Psoas muscle (tissue), 8 donors: Measurements from ENCODE around the gene RNF123. TPM values are rescaled to one million over a fixed set of nuclear protein-coding genes. Genes with fewer than 3 reads are reported as not detected.

Experiments
- ATAC-seq, 4 donors: fragments of 200-7000 bp; cut with Tn5 transposase; one replicate each; pipeline ENCODE4 v1.9.1; 2020; ENCODE audit warnings: moderate library complexity in 3 of 4, mild to moderate bottlenecking in 2 of 4
- DNase-seq, 2 donors: peaks; one replicate each; pipeline ENCODE4 v3.0.0-alpha.2; 2020
- H3K27ac ChIP-seq: fragments of 200-600 bp; one replicate; pipeline ENCODE4 v1.8.0; 2022
- H3K27me3 ChIP-seq, 3 donors: fragments of 200-600 bp in 1 of 3; one replicate each; pipeline versions ENCODE4 v1.6.1 to v1.8.0; 2013 to 2022; ENCODE audit warnings: low read length in 2 of 3, mild to moderate bottlenecking in 2 of 3, moderate library complexity in 1 of 3; ENCODE audit not compliant: insufficient read depth in 3 of 3
- H3K36me3 ChIP-seq, 2 donors: fragments of 200-600 bp in 1 of 2; one replicate each; pipeline versions ENCODE4 v1.6.1 to v1.8.0; 2013 to 2022; ENCODE audit warnings: low read depth in 1 of 2, mild to moderate bottlenecking in 1 of 2, moderate library complexity in 1 of 2; ENCODE audit not compliant: insufficient read depth in 1 of 2
- H3K4me1 ChIP-seq: fragments of 200-600 bp; one replicate; pipeline ENCODE4 v1.8.0; 2022
- H3K4me3 ChIP-seq: fragments of 200-600 bp; one replicate; pipeline ENCODE4 v1.8.0; 2022; ENCODE audit warnings: mild to moderate bottlenecking
- H3K9me3 ChIP-seq: fragments of 200-600 bp; one replicate; pipeline ENCODE4 v1.8.0; 2022
- WGBS, 3 donors: extraction: QIAGEN DNeasy Blood & Tissue Kit; methylation state at CpG; one replicate each; pipeline versions ENCODE4 v1.1.6 to v1.1.7; 2013; 5-methylcytosine and 5-hydroxymethylcytosine counted together
- intact Hi-C, 2 donors: fragments of 100-400 bp; cut with DNase I; formaldehyde crosslinking; loops; one replicate each; pipeline versions ENCODE4 v1.11.0 to v1.14.2; 2022
- polyA plus RNA-seq, 3 donors: library from polyadenylated mRNA; stranded (reverse); fragments of 200-250 nt; gene quantifications; one replicate each; pipeline ENCODE4 v1.2.3, GENCODE V29; 2013
- total RNA-seq, 4 donors: library from RNA; stranded (reverse); fragmentation: NEBNext Ultra II Directional in 2 of 4; extraction: Animal tissue kit (Norgen Biotek cat#: 25700) in 2 of 4; gene quantifications; one replicate each; pipeline versions ENCODE4 v1.2.1 to v1.2.4, GENCODE V29; 2021 to 2023
- TF ChIP-seq, protein P1 (sequence below): fragments of 200-600 bp; IDR thresholded peaks from one replicate; pipeline ENCODE4 v1.8.0; 2022; ENCODE audit warnings: antibody characterized with exemption
- donor health status: healthy with polysubstance abuse.
- donor health status: DM: no; HTN: no; CAD: no; lungs with moderate emphysema.
- donor health status: Bipolar disorder and iron deficiency.
- donor health status: healthy.
- donor health status: DM: yes; HTN: yes; CAD: no.
- donor health status: DM: no; HTN: no; CAD: no.
- donor health status: DM: no; HTN: no; CAD: no.
- donor health status: DM: yes; HTN: yes; CAD: no.

Gene RNF123
- total and polyA plus RNA-seq, 7 donors: 36.1 to 170 (median 105) TPM

GRCh38 chr3:49655731-49656285 is 33.5 kb upstream of the RNF123 start:
- WGBS, 3 donors: 83 to 94% (median 88%) methylated on average over 19 of the region's 19 CpGs

DNA sequence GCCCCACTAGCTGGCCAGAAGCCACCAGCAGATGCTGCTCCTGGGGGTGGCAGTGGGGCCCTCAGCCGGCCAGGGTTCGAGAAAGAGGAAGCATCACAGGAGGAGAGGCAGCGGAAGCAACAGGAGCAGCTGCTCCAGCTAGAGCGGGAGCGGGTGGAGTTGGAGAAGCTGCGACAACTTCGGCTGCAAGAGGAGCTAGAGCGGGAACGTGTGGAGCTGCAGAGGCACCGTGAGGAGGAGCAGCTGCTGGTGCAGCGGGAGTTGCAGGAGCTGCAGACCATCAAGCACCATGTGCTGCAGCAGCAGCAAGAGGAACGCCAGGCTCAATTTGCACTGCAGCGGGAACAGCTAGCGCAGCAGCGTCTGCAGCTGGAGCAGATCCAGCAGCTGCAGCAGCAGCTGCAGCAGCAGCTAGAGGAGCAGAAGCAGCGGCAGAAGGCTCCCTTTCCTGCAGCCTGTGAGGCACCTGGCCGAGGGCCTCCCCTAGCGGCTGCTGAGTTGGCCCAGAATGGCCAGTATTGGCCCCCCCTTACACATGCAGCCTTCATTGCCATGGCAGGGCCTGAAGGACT is 32.7 kb upstream of the RNF123 start:
- no peak overlapping the region for H3K4me3 ChIP-seq
- WGBS, 3 donors: 17 to 30% (median 25%) methylated on average over 16 to 18 of the region's 18 CpGs
- H3K36me3 ChIP-seq: no peaks in the 10 kb centered on the region
- no peaks in the 10 kb centered on the region for H3K27me3 ChIP-seq
- ATAC-seq (peak; percentile 21 to 54 (median 48)), DNase-seq (no peak)
- TF ChIP-seq, protein P1, sequence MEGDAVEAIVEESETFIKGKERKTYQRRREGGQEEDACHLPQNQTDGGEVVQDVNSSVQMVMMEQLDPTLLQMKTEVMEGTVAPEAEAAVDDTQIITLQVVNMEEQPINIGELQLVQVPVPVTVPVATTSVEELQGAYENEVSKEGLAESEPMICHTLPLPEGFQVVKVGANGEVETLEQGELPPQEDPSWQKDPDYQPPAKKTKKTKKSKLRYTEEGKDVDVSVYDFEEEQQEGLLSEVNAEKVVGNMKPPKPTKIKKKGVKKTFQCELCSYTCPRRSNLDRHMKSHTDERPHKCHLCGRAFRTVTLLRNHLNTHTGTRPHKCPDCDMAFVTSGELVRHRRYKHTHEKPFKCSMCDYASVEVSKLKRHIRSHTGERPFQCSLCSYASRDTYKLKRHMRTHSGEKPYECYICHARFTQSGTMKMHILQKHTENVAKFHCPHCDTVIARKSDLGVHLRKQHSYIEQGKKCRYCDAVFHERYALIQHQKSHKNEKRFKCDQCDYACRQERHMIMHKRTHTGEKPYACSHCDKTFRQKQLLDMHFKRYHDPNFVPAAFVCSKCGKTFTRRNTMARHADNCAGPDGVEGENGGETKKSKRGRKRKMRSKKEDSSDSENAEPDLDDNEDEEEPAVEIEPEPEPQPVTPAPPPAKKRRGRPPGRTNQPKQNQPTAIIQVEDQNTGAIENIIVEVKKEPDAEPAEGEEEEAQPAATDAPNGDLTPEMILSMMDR: no peak
- no peaks in the 10 kb centered on the region for H3K9me3 ChIP-seq
- intact Hi-C loops: no loop called here
- H3K27ac ChIP-seq: no peak overlapping the region
- H3K4me1 ChIP-seq: no peaks in the 10 kb centered on the region

More at GRCh38 chr3:49655731-49656285, 33.5 kb upstream of the RNF123 start:
- peak in 1 of 4 donors; percentile 20 for ATAC-seq
- Histone ChIP-seq H3K36me3 (no peaks in the 10 kb centered on the region), H3K4me1 (no peaks in the 10 kb centered on the region), H3K9me3 (no peaks in the 10 kb centered on the region), H3K27ac (no peak overlapping the region), H3K27me3 (no peaks in the 10 kb centered on the region), H3K4me3 (no peak overlapping the region)
- intact Hi-C loops: no loop called here
- TF ChIP-seq, protein P1: no peak
- no peak for DNase-seq

DNA sequence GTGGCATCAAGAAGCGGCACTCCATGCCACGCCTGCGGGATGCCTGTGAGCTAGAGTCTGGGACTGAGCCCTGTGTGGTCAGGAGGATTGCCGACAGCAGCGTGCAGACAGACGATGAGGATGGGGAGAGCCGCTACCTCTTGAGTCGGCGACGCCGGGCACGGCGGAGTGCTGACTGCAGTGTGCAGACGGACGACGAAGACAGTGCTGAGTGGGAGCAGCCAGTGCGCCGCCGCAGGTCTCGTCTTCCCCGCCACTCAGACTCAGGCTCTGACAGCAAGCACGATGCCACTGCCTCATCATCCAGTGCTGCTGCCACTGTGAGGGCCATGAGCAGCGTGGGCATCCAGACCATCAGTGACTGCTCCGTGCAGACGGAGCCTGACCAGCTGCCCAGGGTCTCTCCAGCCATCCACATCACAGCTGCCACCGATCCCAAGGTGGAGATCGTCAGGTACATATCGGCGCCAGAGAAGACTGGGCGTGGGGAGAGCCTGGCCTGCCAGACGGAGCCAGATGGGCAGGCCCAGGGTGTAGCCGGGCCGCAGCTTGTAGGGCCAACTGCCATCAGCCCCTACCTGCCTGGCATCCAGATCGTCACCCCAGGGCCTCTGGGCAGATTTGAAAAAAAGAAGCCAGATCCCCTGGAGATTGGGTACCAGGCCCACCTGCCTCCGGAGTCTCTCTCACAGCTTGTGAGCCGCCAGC is 32.0 kb upstream of the RNF123 start:
- Histone ChIP-seq H3K27me3 (no peaks in the 10 kb centered on the region), H3K27ac (no peak overlapping the region), H3K36me3 (no peaks in the 10 kb centered on the region), H3K9me3 (no peaks in the 10 kb centered on the region), H3K4me3 (no peak overlapping the region), H3K4me1 (no peaks in the 10 kb centered on the region)
- 87 to 91% (median 88%) methylated on average over 36 of the region's 36 CpGs for WGBS, 3 donors
- TF ChIP-seq, protein P1: no peak
- DNase-seq: no peak
- intact Hi-C loops: no loop called here
- ATAC-seq: no peak

DNA sequence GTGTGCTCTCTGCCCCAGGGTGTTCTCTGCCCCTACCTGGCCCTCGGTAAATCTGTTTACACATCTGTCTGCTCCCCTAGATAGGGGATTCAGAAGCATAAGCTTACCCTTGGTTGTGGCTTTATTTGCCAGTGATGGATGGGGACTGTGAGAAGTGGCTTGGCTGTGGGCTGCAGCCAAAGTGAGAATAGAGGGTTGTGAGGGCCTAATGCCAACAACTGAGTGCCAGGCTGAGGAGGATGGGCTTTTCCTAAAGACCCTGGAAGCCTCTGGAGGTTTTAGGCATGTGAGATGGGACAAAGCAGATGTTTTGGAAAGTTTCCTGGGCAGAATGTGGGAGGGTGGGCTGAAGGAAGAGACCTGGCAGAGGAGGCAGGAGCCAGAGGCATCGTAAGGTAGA is 30.6 kb upstream of the RNF123 start:
- TF ChIP-seq, protein P1: no peak
- WGBS, 3 donors: 66 to 83% (median 71%) methylated on average over 2 of the region's 2 CpGs
- ATAC-seq (no peak), DNase-seq (no peak)
- H3K9me3 ChIP-seq: no peaks in the 10 kb centered on the region
- no peaks in the 10 kb centered on the region for H3K36me3 ChIP-seq
- no peak overlapping the region for H3K27ac ChIP-seq
- no peak overlapping the region for H3K4me3 ChIP-seq
- H3K4me1 ChIP-seq: no peaks in the 10 kb centered on the region
- no peaks in the 10 kb centered on the region for H3K27me3 ChIP-seq
- intact Hi-C loops: no loop called here
